HG03066 (cell line): ENCODE measurements around the gene ITGB8.

Source experiments
- ATAC-seq: cut with Tn5 transposase; IDR thresholded peaks from one replicate; pipeline ENCODE4 v1.9.1; 2021; ENCODE audit warnings: low read depth; ENCODE audit not compliant: unreplicated experiment

Gene ITGB8

GRCh38 chr7:20331910-20332813, 1.5 kb downstream of the ITGB8 start:
- ATAC-seq = no peak

- ATAC-seq = no peak
Observed at GRCh38 chr7:20338285-20338684, 7.6 kb downstream of the ITGB8 start.

GRCh38 chr7:20340839-20341238, 10.1 kb downstream of the ITGB8 start:
- no peak for ATAC-seq

- ATAC-seq = no peak
Observed at GRCh38 chr7:20343205-20343604, 12.5 kb downstream of the ITGB8 start.

GRCh38 chr7:20343941-20344340, 13.2 kb downstream of the ITGB8 start:
- no peak for ATAC-seq

- ATAC-seq = no peak
Observed at GRCh38 chr7:20344396-20344795, 13.7 kb downstream of the ITGB8 start.

- no peak for ATAC-seq
Observed at GRCh38 chr7:20346577-20346976, 15.9 kb downstream of the ITGB8 start.

GRCh38 chr7:20347680-20348079, 17.0 kb downstream of the ITGB8 start:
- ATAC-seq = no peak

- ATAC-seq = no peak
Observed at GRCh38 chr7:20348125-20348807, 17.6 kb downstream of the ITGB8 start.

- ATAC-seq = no peak
Observed at GRCh38 chr7:20350518-20350951, 19.8 kb downstream of the ITGB8 start.

- ATAC-seq = no peak
Observed at GRCh38 chr7:20350996-20351692, 20.4 kb downstream of the ITGB8 start.

- ATAC-seq = no peak
Observed at GRCh38 chr7:20351901-20352300, 21.2 kb downstream of the ITGB8 start.

GRCh38 chr7:20352573-20353306, 22.0 kb downstream of the ITGB8 start:
- no peak for ATAC-seq

GRCh38 chr7:20354610-20355528, 24.2 kb downstream of the ITGB8 start:
- no peak for ATAC-seq

- ATAC-seq = no peak
Observed at GRCh38 chr7:20358106-20358505, 27.4 kb downstream of the ITGB8 start.

- ATAC-seq = no peak
Observed at GRCh38 chr7:20358762-20359282, 28.1 kb downstream of the ITGB8 start.

GRCh38 chr7:20359341-20359963, 28.8 kb downstream of the ITGB8 start:
- ATAC-seq = no peak

GRCh38 chr7:20362574-20363253, 32.0 kb downstream of the ITGB8 start:
- no peak for ATAC-seq
